Right ventricle myocardium inferior (tissue), 1 donor: ENCODE data around the gene SLC4A8. TPM values are rescaled to one million over a fixed set of nuclear protein-coding genes. Genes with fewer than 3 reads are reported as not detected.
A peak's percentile ranks its signal among the peaks of the same experiment; 100 is the strongest.
"Not testable (repeated sequence)": the region's sequence is repeated elsewhere in the genome, so short reads cannot be mapped to it uniquely, and the experiment has no call there.

Experiments
- ATAC-seq: fragments of 200-7000 bp; cut with Tn5 transposase; one replicate; pipeline ENCODE4 v1.9.1; 2020; ENCODE audit warnings: mild to moderate bottlenecking, moderate library complexity
- DNase-seq: peaks from one replicate; pipeline ENCODE4 v3.0.0; 2021; ENCODE audit errors: missing footprints
- intact Hi-C: fragments of 100-400 bp; cut with DNase I; formaldehyde crosslinking; loops from one replicate; pipeline ENCODE4 v1.11.0; 2022
- total RNA-seq: library from RNA; stranded (reverse); fragmentation: NEBNext Ultra II Directional; extraction: Animal tissue kit (Norgen Biotek cat#: 25700); gene quantifications from one replicate; pipeline ENCODE4 v1.2.1, GENCODE V29; 2021
- donor health status: DM: no; HTN: yes; CAD: no; lungs with severe emphysema.

The SLC4A8 gene
- total RNA-seq, 1 donor from 2014 or later, result 0.08 TPM

DNA sequence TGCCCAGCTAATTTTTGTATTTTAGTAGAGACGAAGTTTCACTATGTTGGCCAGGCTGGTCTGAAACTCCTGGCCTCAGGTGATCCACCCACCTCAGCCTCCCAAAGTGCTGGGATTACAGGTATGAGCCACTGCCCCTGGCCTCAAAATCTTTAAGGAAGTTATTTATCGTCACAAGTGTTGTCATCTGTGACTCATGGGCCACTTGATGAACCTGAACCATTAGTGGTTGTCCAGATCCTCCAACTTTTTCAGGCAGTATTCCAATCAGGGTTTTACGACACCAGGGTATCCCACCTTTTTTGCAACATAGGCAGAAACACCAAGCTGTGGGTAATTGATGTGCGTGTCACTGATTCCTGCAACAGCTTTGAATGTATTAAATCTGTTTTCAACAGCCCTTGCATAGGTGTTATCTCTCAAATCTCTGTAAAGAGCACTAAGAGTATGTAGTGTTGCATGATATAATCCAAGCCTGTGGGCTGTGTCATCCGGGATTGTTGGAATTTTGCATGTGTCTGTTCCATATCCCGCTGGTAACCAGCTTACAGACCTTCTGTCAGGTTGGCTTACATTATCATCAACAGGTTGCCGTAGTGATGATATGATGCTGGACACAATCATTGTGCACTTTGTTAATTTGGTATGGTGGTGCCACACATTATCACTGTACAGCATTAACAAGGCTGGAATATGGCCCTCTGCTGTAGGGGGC, 87.1 kb downstream of the SLC4A8 start:
- intact Hi-C loops, result no loop called here
- ATAC-seq, result no peak
- DNase-seq, result no peak

DNA sequence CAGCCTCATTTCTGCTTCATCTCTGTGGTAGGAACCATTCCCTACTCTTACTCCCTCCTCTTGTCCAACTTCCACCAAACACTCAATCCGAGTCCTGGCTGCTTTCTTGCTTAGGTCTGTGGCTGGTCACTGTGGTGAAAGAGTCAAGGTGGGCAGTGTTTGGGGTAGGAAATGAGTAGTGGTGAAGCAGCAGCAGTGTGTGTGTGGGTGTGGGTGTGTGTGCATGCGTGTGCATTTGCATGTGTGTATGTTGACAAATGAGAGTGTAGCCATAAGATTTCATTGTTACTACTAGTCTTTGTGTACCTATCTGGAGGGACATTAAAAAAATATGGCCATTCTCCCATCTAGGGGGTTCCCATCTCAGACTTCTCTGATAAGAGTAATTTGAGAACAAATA, 87.8 kb downstream of the SLC4A8 start:
- intact Hi-C loops, result no loop called here
- no peak for DNase-seq
- ATAC-seq, result no peak

DNA sequence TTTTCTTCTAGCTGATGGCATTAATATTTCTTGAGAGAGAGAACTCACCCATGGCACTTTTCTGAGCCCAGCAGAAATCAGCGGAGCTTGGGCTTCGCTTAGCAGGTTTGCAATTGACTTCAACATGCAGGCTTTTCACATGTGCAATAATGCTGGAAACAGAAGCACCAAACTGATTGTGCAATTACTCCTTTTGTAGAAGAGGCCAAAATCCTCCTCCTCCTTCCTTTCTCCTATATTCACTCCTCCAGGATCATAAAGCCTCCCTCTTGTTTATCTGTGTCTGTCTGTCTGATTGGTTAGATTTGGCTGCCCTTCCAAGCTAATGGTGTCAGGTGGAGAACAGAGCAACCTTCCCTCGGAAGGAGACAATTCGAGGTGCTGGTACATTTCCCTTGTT, 90.4 kb downstream of the SLC4A8 start:
- ATAC-seq, DNase-seq, intact Hi-C loops: not testable (repeated sequence)

DNA sequence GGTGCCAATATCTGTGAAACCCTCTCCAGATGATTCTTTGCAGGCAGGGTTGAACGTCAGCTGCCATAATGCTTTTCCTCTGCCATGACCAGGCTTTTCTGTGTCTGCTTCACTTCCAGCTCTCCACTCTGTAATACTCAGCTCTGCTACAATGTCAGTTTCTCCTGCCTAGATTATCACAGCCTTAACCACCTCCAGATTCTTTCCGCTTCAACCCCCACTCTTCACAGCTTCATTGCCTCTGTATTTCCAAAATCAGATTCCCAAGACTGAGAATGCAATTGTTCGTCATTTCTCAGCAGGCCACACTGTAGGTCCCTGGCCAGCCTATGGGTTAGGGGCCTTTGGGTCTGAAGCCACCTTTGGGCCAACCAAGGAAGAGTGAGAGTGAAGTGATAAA, 92.7 kb downstream of the SLC4A8 start:
- intact Hi-C loops, result no loop called here
- DNase-seq (no peak), ATAC-seq (no peak)

DNA sequence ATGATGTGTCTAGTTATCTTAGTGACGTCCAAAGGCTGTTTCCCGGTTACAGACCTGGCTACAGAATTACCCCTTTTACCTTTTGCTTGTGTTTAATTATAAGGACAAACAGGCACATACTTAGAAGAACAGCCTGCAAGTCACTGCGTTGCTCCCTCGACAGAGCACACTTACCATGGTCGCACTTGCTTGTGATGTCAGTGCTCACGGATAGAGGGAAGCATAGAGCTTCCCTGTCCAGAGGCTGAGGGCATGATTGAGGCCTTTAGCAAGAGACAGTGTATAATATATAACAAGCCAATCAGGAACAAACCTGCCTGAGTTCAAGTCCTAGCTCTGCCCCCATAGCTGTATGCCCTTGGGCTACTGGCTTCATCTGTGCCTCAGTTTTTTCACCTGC, 93.2 kb downstream of the SLC4A8 start:
- intact Hi-C loops, result no loop called here
- DNase-seq (no peak), ATAC-seq (no peak)

DNA sequence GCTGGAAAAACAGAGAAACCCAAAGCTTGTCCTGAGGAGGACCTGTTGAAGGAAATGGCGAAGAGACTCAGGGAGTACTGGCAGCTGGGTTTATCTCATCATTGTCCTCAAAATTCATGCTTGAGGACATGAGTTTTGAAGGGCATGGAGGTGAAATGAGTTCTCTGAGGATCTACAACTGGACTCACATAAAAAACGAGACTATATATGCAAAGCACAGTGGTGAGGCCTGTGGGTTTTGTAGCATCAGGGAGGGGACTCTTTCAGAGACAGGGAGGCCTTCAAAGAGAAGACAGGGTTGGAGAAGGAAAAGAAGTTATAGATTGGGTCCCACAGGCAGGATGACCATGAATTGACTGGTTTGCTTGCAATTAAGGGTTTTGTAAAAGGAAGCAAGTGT, 95.1 kb downstream of the SLC4A8 start:
- ATAC-seq (no peak), DNase-seq (no peak)
- intact Hi-C loops, result no loop called here

DNA sequence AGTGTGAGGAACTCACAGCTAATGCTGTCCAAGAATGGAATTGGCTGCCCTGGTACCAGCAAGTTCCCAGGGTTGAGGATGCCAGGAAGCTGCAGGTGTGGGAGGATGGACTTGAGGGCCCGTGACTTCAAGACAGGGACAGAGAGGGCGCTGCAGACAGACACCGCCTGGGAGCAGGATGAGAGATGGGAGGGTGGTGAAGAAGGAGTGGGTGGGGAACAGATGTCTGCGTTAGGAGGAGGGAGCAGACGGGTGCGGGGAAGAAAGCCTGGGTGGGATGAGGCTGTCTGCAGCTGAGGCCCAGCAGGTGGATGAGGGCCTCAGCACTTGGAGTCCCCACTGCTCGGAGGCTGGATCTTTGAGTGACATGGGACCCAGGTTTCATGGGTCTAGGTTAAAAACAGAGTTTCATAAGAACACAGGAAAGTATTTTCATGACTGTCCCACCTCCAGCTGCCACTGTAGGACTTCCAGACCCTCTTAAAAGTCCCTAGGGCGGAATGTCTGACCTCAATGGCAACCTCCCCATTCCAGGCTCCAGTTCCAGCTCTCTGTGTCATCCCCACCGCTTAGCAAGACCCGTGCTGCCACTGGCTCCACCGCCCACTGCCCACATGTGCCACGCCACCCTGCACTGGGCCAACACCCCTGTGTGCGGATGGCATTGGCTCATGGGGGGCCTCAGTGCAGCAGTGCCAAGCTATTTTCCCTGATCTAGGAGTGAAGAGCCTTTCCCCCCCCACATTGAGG, 96.1 kb downstream of the SLC4A8 start:
- intact Hi-C loops, result no loop called here
- DNase-seq (no peak), ATAC-seq (no peak)

DNA sequence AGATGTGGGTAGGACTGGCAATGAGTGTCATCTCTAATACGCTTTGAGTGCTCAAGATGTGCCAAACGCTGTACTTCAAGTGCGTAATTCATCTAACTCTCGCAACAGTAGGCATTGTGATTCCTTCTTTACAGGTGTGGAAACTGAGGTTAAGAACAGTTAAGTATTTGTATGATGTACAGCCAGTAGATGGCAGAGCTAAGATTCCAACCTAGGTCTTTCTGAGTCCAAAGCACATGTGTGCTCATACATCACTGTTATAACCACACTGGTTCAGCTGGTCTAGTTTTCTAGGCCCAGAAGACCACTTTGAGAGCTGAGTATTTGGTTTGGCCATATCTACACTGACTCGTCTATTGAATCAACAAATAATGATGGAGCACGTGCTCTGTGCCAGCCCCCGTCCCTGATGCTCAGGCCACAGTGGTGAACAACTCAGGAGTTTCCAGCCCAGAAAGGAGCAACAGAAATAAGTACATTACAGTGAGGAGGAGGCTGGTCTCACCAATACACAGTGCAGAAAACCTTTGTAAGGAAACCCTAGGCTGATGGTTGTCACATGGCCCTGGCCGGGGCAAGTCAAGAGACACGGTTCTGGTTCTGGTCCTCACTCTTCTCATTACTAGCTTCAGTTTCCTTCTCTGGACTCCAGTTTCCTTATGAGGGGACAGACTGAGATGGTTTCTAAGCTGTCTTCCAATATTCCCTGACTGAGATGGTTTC, 97.1 kb downstream of the SLC4A8 start:
- intact Hi-C loops, result no loop called here
- DNase-seq, result no peak
- ATAC-seq, result no peak

DNA sequence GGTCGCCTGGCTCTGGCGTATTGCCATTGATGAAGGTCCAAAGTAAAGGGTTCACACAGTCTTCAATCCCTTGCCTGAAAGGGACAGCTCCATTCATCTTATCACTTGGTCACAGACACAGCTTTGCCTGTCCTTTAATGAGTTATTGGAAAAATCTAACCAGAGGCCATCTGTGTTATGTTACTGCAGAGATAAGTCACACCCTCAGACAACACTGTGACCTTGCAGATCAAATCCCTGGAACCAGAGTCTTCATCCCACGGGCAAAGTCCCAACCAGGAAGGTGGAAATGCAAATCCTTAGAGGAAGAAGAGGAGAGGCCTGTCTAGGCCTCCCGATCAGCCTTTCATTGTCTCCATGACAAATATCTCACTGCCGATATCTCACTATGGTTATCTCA, 98.1 kb downstream of the SLC4A8 start:
- no peak for DNase-seq
- intact Hi-C loops, result no loop called here
- no peak for ATAC-seq

DNA sequence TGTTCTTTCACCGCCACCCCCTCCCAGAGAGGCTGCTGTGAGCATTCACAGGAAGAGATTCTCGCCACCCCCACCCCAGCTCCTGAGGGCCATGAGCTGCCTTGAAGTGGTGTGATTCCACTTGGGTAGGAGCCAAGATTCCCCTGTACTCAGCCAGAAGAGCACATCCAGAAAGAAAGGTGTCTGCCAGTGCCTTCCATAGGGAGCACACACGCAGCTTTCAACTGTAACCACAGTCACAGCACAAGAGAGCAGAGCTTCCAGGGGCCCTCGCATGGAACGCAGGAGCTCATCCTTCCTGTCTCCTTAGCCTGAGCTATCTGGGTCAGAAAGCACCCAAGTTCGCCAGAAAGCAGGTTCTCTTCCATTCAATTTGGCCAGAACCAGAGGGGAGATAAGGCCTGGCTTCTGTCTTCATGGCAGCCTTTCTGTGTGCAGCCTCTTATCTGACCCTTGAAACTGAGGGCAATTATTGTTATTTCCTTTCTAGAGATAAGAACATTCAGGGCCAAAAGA, 99.8 kb downstream of the SLC4A8 start:
- DNase-seq (no peak), ATAC-seq (no peak)
- intact Hi-C loops, result no loop called here

DNA sequence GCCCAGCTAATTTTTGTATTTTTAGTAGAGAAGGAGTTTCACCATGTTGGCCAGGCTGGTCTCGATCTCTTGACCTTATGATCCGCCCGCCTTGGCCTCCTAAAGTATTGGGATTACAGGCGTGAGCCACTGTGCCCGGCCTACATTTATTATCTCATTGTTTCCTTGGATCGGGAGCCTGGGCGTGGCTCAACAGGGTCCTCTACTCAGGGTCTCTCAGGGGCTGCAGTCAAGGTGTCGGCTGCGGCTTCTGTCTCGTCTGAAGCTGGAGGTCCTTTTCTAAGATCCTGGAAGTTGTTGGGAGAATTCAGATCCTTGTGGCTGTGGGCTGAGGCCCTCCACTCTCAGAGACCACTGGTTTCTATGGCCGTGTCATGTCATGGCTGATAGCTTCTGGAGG, 100.9 kb downstream of the SLC4A8 start:
- ATAC-seq (no peak), DNase-seq (no peak)
- intact Hi-C loops, result no loop called here

DNA sequence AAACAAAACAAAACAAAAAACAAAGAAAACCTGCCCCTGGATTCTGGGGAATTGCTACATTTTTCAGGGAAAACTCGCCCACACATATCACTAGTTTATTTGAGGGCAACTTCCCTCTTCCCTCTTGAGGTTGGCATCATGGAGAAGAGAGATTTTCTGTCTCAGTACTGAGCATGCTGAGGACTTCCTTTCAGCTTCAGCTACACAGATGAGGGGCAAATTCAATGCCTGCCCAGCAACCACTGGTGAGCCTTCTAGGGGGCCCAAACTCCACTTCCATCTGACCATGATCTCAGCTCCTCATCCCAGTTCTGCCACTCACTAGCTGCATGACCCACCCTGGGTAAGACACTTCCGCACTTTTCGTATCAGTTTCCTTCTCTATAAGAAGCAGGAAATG, 103.3 kb downstream of the SLC4A8 start:
- DNase-seq, result no peak
- no peak for ATAC-seq
- intact Hi-C loops, result no loop called here

DNA sequence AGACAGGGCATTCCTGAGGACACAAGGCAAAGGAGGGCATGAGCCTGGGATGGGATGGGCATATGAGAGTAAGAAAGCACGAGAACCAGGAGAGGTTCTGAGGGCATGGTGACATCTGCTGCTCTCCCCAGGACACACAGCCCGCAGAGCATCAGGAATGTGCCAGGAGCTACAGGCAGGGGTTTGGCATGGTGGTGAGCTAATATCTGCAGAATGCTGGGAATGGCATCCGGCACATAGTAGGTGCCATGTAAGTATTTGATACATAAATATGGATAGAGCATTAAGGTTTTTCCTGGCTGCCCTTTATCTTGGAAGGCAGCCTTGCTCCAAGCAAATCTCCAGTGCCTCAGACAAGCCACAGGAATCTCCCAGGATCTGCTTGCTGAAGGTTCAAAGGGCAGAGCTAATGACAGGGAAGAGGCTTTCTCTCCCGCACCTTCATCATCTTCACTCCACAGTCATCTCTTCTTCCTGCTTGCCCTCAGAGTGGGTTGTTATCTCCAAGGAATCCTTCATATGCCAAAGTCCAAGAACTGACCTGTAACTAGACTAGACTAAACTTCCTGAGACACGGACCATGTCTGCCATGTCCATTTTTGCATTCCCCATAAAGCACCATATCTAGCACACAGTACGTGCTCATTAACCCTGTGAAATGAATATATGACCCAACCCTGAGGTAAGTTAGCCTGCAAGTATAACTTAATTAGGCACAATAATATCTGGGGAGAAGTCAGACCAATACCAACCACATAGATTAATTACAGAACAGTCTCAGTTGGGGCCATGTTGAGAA, 104.4 kb downstream of the SLC4A8 start:
- no peak for DNase-seq
- no peak for ATAC-seq
- intact Hi-C loops, result no loop called here

DNA sequence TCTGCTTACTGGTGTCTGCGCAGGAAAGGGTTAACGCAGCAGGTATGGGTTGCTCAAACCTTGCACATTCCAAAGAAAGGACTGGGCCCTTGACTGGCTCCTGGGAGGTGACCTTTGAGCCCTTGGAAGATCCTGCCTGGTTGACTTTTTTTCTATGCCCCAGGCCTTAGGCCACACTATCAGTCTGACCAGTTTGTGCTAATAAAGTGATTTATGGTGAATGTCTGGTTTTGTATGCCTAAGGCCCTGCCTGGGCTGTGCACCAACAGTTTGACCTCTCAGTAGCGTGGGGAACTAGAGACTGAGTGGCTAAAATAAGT, 105.0 kb downstream of the SLC4A8 start:
- ATAC-seq, result no peak
- DNase-seq, result no peak
- intact Hi-C loops, result no loop called here

DNA sequence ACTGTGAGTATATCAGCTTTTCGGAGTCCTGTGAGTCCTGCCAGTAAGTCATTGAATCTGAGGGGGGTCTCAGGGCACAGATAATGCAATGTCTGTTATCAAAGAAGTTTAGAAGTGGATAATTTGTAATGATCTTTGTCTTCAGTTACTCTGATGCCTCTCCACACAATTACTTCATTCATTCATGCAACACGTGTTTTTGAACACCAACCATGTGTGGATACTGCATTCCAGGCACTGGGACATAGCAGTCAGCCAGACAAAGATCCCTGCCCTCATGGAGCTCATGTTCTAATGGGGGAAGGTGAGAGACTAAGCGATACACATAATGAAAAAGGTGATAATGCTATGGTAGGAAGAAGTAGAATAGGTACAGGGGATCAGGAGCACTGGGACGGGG, 105.6 kb downstream of the SLC4A8 start:
- no peak for ATAC-seq
- no peak for DNase-seq
- intact Hi-C loops, result loop anchor here (10.0 kb wide), 1 partner anchor 285 kb away; a partner anchor contains a TSS

DNA sequence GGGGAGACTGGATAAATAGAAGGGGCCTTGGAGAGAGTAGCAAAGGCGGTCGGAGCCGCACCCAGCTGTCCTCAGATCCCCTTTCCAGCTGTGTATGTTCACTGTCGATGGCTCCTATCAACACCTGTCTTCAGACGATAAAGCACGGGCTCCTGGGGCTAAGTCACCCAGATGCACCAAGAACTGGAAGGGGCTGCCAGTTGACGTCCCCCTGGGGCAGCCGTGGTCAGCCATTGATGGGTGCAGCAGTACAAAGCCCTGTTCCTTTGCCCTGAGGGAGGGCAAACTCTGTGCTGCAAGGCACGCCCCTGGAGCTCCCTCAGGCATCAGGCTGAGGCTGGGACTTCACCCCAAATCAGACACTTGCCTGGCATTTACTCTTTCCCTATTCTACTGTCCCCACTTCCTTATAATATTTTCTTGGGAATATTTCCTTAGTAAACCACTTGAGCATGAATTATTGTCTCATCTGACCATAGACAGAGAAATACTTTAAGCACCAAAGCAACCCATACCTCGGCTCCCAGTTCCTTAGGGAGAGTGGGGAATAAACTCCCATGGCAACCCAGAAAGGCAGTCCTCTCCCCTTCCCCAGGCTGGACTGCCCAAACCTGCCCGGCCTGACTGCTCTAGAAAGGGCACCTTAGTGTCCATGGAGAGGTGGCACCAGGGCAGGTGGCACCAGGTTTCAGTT, 106.8 kb downstream of the SLC4A8 start:
- intact Hi-C loops, result loop anchor here (10.0 kb wide), 1 partner anchor 283 kb away; a partner anchor contains a TSS
- DNase-seq (no peak), ATAC-seq (peak; percentile 10)

DNA sequence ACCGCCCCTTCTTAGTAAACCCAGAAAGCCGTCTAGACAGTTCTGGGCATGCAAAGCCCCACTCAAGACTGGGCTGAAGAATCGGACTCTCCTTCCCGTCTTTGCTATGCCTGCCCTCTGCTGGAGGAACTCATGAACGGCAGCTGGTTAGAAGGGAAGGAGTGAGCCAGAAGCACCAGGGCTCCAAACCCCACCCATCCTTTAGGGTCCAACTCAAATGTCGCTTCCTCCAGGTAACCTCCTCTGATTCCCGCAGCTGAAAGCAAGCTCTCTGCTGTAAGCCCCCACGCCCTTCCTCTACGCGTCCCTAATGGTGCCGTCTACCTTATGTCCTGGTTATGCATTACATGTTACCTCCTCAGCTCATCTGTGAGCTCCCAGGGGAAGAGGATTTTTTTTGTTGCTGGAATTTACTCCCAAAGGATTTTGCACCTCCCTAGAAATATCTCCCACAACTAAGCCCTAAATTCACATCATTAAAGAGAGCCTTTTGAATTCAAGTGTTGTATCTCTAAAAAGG, 107.4 kb downstream of the SLC4A8 start:
- ATAC-seq (peak; percentile 83), DNase-seq (no peak)
- intact Hi-C loops, result loop anchor here (1.0 to 10.0 kb wide), 2 partner anchors 107 to 283 kb away; a partner anchor contains a TSS

DNA sequence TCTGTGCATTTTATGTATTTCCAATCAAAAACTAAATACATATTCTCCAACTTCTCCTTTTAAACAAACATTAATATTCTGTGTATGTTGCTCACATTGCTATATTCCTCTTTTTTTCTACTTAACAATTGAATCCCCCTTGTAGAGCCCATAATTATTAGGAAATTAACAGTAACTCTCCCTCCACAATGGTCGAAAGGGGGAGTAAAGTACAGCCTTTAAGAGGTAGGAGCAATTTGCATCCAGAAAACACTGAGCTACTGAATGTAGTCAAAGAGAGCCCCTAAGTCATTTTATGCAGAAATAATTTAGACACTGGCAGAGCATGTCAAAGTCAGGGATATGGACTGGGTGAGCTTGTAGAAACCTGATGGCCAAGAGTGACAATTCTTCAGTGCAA, 109.2 kb downstream of the SLC4A8 start:
- no peak for ATAC-seq
- intact Hi-C loops, result loop anchor here (10.0 kb wide), 1 partner anchor 281 kb away; a partner anchor contains a TSS
- DNase-seq, result no peak
